Neural progenitor cell (in vitro differentiated cells): ENCODE data around the gene SIX4. TPM values are rescaled to one million over a fixed set of nuclear protein-coding genes. Genes with fewer than 3 reads are reported as not detected.

Experiments
- DNase-seq: peaks from one replicate; pipeline ENCODE4 v3.0.0-alpha.2; 2016; ENCODE audit warnings: low spot score
- H2AFZ ChIP-seq: fragments of 200-600 bp; sonication (generic); replicated peaks from 2 replicates; pipeline ENCODE4 v1.6.1; 2016; ENCODE audit warnings: antibody characterized with exemption
- H3F3A ChIP-seq: fragments of 200-600 bp; sonication (generic); 2 replicates; pipeline ENCODE4 v1.6.1; 2016; ENCODE audit warnings: antibody characterized with exemption, low read depth
- H3K27ac ChIP-seq: fragments of 200-600 bp; sonication (generic); 2 replicates; pipeline ENCODE4 v1.5.1; 2016; ENCODE audit warnings: mild to moderate bottlenecking
- H3K27me3 ChIP-seq: fragments of 200-600 bp; sonication (generic); 2 replicates; pipeline ENCODE4 v1.6.1; 2016; ENCODE audit warnings: mild to moderate bottlenecking, moderate library complexity
- H3K36me3 ChIP-seq: fragments of 200-600 bp; sonication (generic); 2 replicates; pipeline ENCODE4 v1.5.1; 2016
- H3K4me1 ChIP-seq: fragments of 200-600 bp; sonication (generic); 2 replicates; pipeline ENCODE4 v1.6.1; 2016; ENCODE audit warnings: mixed run types
- H3K4me2 ChIP-seq: fragments of 200-600 bp; sonication (generic); 2 replicates; pipeline ENCODE4 v1.6.1; 2016
- H3K4me3 ChIP-seq: fragments of 200-600 bp; sonication (generic); 2 replicates; pipeline ENCODE4 v1.5.1; 2016
- H3K79me2 ChIP-seq: fragments of 200-600 bp; sonication (generic); 2 replicates; pipeline ENCODE4 v1.6.1; 2016; ENCODE audit warnings: low read depth
- H3K9ac ChIP-seq: fragments of 200-600 bp; sonication (generic); 2 replicates; pipeline ENCODE4 v1.6.1; 2016
- H3K9me3 ChIP-seq: fragments of 200-600 bp; sonication (generic); 2 replicates; pipeline ENCODE4 v1.5.1; 2016; ENCODE audit warnings: low read depth
- H4K20me1 ChIP-seq: fragments of 200-600 bp; sonication (generic); 2 replicates; pipeline ENCODE4 v1.6.1; 2016; ENCODE audit warnings: low read depth
- H3K27ac Mint-ChIP-seq: 3 replicates; pipeline ENCODE4 v1.8.0; 2021; ENCODE audit warnings: mixed read lengths
- H3K27me3 Mint-ChIP-seq: 2 replicates; pipeline ENCODE4 v1.8.0; 2022; ENCODE audit warnings: low read depth, mild to moderate bottlenecking, inconsistent platforms, moderate library complexity, mixed read lengths; ENCODE audit not compliant: insufficient read depth
- H3K36me3 Mint-ChIP-seq: 3 replicates; pipeline ENCODE4 v1.8.0; 2021; ENCODE audit warnings: mixed read lengths
- H3K4me1 Mint-ChIP-seq: 3 replicates; pipeline ENCODE4 v1.8.0; 2021; ENCODE audit warnings: mixed read lengths
- H3K4me3 Mint-ChIP-seq: 3 replicates; pipeline ENCODE4 v1.8.0; 2021; ENCODE audit warnings: mild to moderate bottlenecking, moderate library complexity, mixed read lengths
- H3K9me3 Mint-ChIP-seq: 3 replicates; pipeline ENCODE4 v1.8.0; 2020; ENCODE audit warnings: mixed read lengths
- EZH2 ChIP-seq: fragments of 200-600 bp; sonication (generic); IDR thresholded peaks from 2 replicates; pipeline ENCODE4 v1.6.1; 2017; ENCODE audit warnings: antibody characterized with exemption, mild to moderate bottlenecking, moderate library complexity
- EZH2phosphoT487 ChIP-seq: fragments of 200-600 bp; sonication (generic); IDR thresholded peaks from 2 replicates; pipeline ENCODE4 v1.6.1; 2017; ENCODE audit warnings: antibody characterized with exemption
- total RNA-seq: library from RNA; depleted of rRNA; stranded (reverse); fragments of >200 nt; gene quantifications from 2 replicates; pipeline ENCODE4 v1.2.3, GENCODE V29; 2015; ENCODE audit warnings: low replicate concordance
- TF ChIP-seq, protein P1 (sequence below): fragments of 200-600 bp; sonication (generic); IDR thresholded peaks from 2 replicates; pipeline ENCODE4 v1.5.1; 2017; ENCODE audit warnings: antibody characterized with exemption, mild to moderate bottlenecking

Gene SIX4
- total RNA-seq, 1 donor from 2014 or later, result 32.9 TPM

DNA sequence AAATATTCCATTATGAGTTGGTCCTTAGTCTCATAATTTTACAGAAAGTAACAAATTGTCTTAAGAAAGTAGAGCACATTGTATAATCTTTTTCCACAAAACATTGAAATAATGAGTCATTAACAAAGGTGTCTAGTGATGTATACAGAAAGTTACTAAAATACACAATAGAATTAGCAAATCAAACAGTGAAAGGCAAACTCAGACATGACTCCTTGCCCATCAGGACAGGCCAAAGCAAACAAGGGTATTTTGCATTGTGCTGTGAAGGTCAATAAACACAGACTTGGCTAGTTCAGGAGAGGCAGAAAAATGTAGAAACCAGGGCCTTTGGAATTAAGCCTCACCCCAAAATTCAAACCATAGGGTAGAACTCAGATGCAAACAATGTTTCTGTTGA, 37.3 kb downstream of the SIX4 start:
- no peaks in the 10 kb centered on the region for H3K27me3 ChIP-seq
- Mint-ChIP-seq H3K36me3 (no peaks in the 10 kb centered on the region), H3K27ac (no peak overlapping the region), H3K4me1 (no peaks in the 10 kb centered on the region), H3K27me3 (peaks cover 2% of the 10 kb centered on the region), H3K9me3 (peaks cover 8% of the 10 kb centered on the region), H3K4me3 (no peak overlapping the region)
- no peak overlapping the region for H3K4me2 ChIP-seq
- no peaks in the 10 kb centered on the region for H3K36me3 ChIP-seq
- H4K20me1 ChIP-seq, result no peaks in the 10 kb centered on the region
- H3K9ac ChIP-seq, result no peak overlapping the region
- H3K27ac ChIP-seq, result no peak overlapping the region
- DNase-seq, result no peak
- H3F3A ChIP-seq, result peaks cover 4% of the 10 kb centered on the region
- H3K79me2 ChIP-seq, result no peaks in the 10 kb centered on the region
- no peaks in the 10 kb centered on the region for H3K9me3 ChIP-seq
- H3K4me3 ChIP-seq, result no peak overlapping the region
- TF ChIP-seq EZH2 (no peak), EZH2phosphoT487 (no peak)
- TF ChIP-seq, protein P1, sequence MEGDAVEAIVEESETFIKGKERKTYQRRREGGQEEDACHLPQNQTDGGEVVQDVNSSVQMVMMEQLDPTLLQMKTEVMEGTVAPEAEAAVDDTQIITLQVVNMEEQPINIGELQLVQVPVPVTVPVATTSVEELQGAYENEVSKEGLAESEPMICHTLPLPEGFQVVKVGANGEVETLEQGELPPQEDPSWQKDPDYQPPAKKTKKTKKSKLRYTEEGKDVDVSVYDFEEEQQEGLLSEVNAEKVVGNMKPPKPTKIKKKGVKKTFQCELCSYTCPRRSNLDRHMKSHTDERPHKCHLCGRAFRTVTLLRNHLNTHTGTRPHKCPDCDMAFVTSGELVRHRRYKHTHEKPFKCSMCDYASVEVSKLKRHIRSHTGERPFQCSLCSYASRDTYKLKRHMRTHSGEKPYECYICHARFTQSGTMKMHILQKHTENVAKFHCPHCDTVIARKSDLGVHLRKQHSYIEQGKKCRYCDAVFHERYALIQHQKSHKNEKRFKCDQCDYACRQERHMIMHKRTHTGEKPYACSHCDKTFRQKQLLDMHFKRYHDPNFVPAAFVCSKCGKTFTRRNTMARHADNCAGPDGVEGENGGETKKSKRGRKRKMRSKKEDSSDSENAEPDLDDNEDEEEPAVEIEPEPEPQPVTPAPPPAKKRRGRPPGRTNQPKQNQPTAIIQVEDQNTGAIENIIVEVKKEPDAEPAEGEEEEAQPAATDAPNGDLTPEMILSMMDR, result no peak
- no peak overlapping the region for H2AFZ ChIP-seq
- no peaks in the 10 kb centered on the region for H3K4me1 ChIP-seq

DNA sequence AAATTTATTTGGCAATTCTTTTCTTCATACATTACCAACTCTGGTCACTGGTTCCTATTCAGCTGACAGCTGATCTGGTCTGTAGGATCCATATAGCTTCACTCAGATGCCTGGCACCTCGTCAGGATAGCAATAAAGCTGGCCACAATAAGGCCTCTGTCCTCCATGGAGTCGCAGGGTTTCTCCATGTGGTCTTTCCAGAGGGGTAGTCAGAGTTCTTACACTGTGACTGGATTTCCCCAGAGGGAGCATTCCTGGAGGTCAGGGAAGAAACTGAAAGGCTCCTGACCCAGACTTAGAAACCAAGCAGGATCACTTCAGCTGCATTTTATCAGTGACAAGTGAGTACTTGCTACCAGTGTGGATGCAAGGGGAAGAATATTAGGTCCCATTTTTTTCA, 39.9 kb downstream of the SIX4 start:
- Histone ChIP-seq H3K27ac (no peak overlapping the region), H3K4me1 (peaks cover 10% of the 10 kb centered on the region), H3K4me3 (no peak overlapping the region), H3K36me3 (no peaks in the 10 kb centered on the region), H4K20me1 (no peaks in the 10 kb centered on the region), H2AFZ (no peak overlapping the region), H3K27me3 (no peaks in the 10 kb centered on the region), H3K9ac (no peak overlapping the region), H3F3A (peaks cover 13% of the 10 kb centered on the region), H3K79me2 (no peaks in the 10 kb centered on the region), H3K4me2 (no peak overlapping the region), H3K9me3 (no peaks in the 10 kb centered on the region)
- peaks cover 8% of the 10 kb centered on the region for H3K4me1 Mint-ChIP-seq
- TF ChIP-seq EZH2phosphoT487, result no peak
- no peak for TF ChIP-seq EZH2
- TF ChIP-seq, protein P1, result no peak
- no peak for DNase-seq
- no peaks in the 10 kb centered on the region for H3K36me3 Mint-ChIP-seq
- peaks cover 2% of the 10 kb centered on the region for H3K27me3 Mint-ChIP-seq
- peaks cover 8% of the 10 kb centered on the region for H3K9me3 Mint-ChIP-seq
- H3K27ac Mint-ChIP-seq, result no peak overlapping the region
- no peak overlapping the region for H3K4me3 Mint-ChIP-seq

DNA sequence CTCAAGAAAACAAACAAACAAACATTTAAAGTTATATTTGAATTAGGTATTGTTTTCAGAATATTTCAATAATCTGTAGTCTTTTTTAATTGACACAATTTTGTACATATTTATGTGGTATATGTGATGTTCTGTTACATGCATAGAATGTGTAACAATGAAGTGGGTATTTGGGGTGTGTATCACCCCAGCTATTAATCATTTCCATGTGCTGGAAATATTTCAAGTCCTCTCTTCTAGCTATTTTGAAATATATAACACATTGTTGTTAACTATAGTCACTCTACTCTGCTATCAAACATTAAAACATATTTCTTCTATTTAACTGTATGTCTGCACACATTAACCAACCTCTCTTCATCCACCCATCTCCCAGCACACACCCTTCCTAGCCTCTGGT, 42.9 kb downstream of the SIX4 start:
- Histone ChIP-seq H3K9me3 (no peaks in the 10 kb centered on the region), H3K36me3 (no peaks in the 10 kb centered on the region), H3K4me1 (peaks cover 13% of the 10 kb centered on the region), H3K27me3 (no peaks in the 10 kb centered on the region), H3K79me2 (no peaks in the 10 kb centered on the region), H2AFZ (no peak overlapping the region), H3K4me2 (no peak overlapping the region), H3F3A (peaks cover 19% of the 10 kb centered on the region), H4K20me1 (no peaks in the 10 kb centered on the region), H3K27ac (no peak overlapping the region), H3K9ac (no peak overlapping the region), H3K4me3 (no peak overlapping the region)
- Mint-ChIP-seq H3K27ac (no peak overlapping the region), H3K36me3 (no peaks in the 10 kb centered on the region), H3K9me3 (peaks cover 8% of the 10 kb centered on the region), H3K27me3 (no peaks in the 10 kb centered on the region), H3K4me3 (no peak overlapping the region), H3K4me1 (peaks cover 9% of the 10 kb centered on the region)
- DNase-seq, result no peak
- TF ChIP-seq EZH2phosphoT487 (no peak), EZH2 (no peak)
- TF ChIP-seq, protein P1, result no peak
